Stimulated activated CD8-positive, alpha-beta memory T cell treated with anti-CD3 and anti-CD28 coated beads, Interleukin-15, amount 100 ng/mL, for 1 hour (primary cell): ENCODE results near the gene PKN2.
"Not testable (repeated sequence)": the region's sequence is repeated elsewhere in the genome, so short reads cannot be mapped to it uniquely, and the experiment has no call there.

Source experiments
- DNase-seq: peaks from one replicate; pipeline ENCODE4 v3.0.0-alpha.2; 2020; ENCODE audit warnings: low read depth

PKN2 gene

DNA sequence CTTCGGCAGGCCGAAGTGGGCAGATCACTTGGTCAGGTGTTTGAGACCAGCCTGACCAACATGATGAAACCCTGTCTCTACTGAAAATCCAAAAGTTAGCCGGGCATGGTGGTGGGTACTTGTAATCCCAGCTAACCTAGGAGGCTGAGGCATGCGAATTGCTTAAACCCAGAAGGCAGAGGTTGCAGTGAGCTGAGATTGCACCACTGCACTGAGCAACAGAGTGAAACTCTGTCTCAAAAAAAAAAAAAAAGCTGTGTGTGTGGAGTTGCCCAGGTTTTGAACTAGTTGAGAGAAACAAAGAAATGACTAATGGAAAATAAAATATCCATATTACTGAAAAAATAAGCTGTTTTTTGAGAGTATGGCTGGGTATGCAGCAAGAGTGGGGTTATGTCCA, 107.1 kb downstream of the PKN2 start:
- no peak for DNase-seq

- no peak for DNase-seq
Measured at GRCh38 chr1:88799491-88799890, 115.4 kb downstream of the PKN2 start.

DNA sequence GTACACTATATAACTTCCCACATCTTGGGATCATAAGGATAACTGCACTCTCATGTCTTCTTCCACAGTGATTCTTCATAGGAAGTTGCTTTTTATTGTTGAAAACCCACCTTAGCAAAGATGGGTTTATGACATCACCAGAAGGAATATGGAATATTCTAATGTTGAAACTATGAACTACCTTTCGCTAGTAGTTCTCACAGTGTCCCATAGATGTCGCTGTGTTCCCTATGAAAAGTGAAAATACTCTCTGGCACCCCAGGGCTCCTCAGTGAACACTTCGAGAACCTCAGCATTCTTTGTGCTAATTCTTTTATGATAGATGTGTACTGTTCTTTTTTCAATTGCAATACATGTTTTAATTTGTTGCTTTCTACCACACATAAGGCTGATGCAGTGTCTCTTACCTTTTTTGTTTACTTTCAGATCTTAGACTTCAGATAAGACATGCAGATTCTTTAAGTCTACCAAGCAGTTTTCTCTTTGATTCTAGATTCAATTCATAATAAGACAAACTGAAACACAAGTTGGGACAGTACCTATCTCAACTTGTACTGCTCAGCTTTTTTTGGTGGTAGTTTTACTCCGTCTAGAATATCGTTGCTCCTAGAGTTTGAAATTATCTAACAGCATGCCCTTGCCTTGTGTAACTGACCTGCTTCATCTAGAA, 116.4 kb downstream of the PKN2 start:
- no peak for DNase-seq

- no peak for DNase-seq
Measured at GRCh38 chr1:88801575-88802208, 117.6 kb downstream of the PKN2 start.

DNA sequence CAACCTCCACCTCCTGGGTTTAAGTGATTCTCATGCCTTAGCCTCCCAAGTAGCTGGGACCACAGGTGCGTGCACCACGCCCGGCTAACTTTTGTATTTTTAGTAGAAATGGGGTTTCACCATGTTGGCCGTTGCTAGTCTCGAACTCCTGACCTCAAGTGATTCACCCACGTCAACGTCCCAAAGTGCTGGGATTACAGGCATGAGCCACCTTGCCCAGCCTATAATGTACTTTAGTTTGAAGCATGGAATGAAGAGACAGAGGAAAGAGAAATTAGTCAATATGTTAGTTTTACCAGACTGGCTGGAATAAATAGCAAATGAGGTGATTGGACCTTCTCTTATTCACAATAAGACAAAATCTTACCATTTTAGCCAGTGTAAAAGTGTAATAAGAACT, 118.3 kb downstream of the PKN2 start:
- DNase-seq, result no peak

DNA sequence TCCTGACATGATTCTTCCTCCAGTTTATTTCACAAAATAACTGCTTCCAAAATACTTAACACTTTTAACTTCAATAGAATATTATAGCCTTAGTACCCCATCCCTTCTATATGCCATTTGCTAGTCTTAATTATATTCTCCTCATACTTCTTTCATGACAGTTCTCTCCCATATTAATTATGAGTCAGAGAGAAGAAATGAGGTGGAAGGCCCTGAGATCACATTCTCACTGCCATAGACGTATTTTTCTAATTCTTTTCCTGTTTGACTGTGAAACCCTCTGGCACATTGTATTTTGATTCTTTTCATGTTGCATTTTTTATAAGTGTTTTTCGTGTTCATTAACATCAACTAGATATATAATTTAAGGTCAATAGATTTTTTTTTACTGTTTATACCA, 118.9 kb downstream of the PKN2 start:
- no peak for DNase-seq

GRCh38 chr1:88803444-88803843, 119.4 kb downstream of the PKN2 start:
- no peak for DNase-seq

DNA sequence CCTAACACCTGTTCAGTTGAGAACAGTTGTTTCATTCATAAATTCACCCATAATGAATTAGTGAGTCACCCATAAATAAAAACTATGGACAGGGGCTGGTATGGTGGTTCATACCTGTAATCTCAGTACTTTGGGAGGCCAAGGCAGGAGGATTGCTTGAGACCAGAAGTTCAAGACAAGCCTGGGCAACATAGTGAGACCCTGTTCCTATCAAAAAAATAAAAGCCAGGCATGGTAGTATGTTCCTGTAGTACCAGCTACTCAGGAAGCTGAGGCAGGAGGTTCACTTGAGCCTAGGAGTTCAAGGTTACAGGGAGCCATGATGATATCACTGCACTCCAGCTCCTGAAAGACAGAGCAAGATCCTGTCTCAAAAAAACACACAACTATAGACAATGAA, 128.3 kb downstream of the PKN2 start:
- no peak for DNase-seq

DNA sequence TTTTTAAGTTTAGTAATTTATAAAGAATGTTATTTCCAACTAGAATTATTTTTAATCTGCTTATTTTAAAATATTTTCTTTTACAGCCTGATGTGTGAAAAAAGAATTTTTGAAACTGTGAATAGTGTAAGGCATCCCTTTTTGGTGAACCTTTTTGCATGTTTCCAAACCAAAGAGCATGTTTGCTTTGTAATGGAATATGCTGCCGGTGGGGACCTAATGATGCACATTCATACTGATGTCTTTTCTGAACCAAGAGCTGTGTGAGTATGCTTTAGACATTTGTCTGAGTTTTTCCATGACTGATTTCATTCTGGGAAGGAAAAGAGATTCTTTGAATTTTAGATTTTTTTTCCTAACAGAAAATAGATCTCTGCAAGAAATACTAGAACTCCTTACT, 129.4 kb downstream of the PKN2 start:
- DNase-seq, result no peak

- DNase-seq, result not testable (repeated sequence)
Measured at GRCh38 chr1:88819642-88820041, 135.6 kb downstream of the PKN2 start.

DNA sequence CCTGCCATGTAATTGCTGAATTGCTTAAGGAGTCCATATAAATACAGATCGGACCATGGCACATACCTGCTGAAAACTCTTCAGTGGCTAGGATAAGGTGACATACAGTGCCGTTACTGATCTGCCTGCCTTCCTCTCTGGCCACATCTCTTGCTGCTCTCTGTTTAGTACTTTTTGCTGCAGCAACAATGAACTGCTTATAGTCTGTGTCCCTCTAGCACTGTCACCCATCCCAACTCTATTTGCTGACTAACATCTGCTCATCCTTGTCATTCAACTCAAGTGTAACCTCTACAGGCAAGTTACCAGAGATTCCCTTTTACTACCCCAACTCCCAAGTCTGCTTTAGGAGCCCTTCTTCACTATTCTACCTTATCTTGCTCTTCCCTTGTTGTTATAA, 141.6 kb downstream of the PKN2 start:
- DNase-seq, result no peak

- DNase-seq, result no peak
Measured at GRCh38 chr1:88847643-88848042, 163.6 kb downstream of the PKN2 start.

DNA sequence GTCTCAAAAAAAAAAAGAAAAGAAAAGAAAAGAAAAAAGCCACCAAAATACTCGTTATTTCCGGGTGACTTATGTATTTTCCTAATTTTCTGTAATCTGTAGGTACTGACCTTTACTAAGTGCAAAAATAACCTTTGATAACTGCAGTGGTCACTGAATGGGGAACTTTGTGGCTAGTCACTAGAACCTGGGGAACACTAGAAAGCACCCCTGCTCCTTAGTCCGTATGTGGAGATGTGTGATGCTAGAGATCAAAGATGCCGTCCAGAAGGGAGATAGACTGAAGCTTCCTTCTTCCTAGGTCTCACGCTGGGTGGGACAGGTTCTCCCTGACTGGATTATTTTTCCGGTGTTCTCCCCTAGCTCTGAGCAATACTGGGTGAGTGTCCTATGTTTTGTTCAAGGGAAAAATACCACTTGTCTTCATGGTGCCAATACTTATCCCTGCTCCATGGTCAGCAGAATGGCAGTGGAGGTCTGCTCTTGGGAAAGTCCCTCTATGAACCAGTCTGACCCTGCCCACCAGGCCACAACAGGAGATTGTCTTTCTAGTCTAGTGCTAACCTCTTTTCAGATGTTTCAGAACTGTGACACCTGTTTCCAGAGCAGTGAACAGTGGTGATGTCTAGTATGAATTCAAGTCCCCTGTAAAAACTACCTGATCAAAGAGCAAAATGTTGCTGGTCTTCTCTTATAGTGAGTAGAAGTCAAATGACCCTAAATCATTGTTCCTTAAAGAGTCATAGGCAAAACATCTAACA, 167.4 kb downstream of the PKN2 start:
- no peak for DNase-seq

GRCh38 chr1:88867743-88868521, 183.9 kb downstream of the PKN2 start:
- DNase-seq, result no peak

DNA sequence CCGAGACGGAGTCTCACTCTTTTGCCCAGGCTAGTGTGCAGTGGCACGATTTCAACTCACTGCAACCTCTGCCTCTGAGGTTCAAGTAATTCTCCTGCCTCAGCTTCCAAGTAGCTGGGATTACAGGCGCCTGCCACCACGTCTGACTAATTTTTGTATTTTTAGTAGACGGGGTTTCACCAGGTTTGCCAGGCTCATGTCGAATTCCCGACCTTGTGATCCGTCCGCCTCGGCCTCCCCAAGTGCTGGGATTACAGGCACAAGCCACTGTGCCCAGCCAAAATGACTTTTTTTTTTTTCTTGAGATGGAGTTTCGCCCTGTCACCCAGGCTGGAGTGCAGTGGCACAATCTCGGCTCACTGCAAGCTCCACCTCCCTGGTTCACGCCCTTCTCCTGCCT, 185.6 kb downstream of the PKN2 start:
- not testable (repeated sequence) for DNase-seq

GRCh38 chr1:88873737-88874349, 189.8 kb downstream of the PKN2 start:
- no peak for DNase-seq

GRCh38 chr1:88875595-88875994, 191.5 kb downstream of the PKN2 start:
- no peak for DNase-seq

GRCh38 chr1:88876573-88877365, 192.7 kb downstream of the PKN2 start:
- DNase-seq, result no peak

- DNase-seq, result no peak
Measured at GRCh38 chr1:88877382-88877825, 193.3 kb downstream of the PKN2 start.

- DNase-seq, result no peak
Measured at GRCh38 chr1:88877911-88878310, 193.8 kb downstream of the PKN2 start.

DNA sequence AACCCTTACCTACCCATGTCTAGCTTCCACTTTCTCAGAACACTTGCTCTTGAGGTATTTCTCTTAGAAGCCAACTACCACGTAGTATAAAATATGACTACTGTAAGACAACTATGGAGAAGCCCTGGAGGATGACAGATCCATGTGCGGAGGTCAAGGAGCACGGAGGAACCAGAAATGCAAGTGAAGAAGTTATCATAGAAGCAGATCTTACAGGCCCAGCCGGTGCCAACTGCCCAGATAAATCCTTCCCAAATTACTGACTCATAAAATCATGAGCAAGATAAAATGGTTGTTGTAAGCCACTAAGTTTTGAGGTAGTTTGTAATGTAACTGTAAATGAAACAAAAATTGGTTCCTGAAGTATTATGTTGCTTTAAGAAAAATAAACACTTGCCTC, 194.7 kb downstream of the PKN2 start:
- DNase-seq, result no peak
